ENCODE data around the gene ARPC4.

DNA sequence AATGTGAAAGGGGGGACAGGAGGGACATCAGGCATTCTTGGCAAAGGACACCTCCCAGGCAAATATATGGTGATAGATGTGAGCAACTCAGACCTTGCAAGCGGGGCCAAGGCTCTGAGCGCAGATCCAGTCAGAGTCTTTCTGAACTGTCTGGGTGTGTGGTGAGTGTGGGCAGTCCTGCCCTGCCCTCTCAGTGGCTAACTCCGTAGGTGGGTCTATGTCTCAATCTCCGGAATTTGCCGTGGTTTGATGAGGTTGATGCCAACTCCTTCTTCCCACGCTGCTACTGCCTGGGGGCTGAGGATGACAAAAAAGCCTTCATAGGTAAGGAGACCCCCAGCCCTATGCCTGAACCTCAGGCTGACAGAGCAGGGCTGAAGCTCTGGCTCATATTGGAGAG is 24.6 kb downstream of the ARPC4 start:
- TF ChIP-seq, protein P1, sequence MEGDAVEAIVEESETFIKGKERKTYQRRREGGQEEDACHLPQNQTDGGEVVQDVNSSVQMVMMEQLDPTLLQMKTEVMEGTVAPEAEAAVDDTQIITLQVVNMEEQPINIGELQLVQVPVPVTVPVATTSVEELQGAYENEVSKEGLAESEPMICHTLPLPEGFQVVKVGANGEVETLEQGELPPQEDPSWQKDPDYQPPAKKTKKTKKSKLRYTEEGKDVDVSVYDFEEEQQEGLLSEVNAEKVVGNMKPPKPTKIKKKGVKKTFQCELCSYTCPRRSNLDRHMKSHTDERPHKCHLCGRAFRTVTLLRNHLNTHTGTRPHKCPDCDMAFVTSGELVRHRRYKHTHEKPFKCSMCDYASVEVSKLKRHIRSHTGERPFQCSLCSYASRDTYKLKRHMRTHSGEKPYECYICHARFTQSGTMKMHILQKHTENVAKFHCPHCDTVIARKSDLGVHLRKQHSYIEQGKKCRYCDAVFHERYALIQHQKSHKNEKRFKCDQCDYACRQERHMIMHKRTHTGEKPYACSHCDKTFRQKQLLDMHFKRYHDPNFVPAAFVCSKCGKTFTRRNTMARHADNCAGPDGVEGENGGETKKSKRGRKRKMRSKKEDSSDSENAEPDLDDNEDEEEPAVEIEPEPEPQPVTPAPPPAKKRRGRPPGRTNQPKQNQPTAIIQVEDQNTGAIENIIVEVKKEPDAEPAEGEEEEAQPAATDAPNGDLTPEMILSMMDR (conservative IDR thresholded peaks at IDR 0.05; ENCODE audit: low read depth, low read length), result no peak
- TF ChIP-seq EZH2 (IDR thresholded peaks at IDR 0.05; ENCODE audit: borderline replicate concordance, low read depth, low read length, poor library complexity, severe bottlenecking), result no peak

All from A673 (cell line).